GM19455 (cell line): ENCODE data around the gene AGPAT4.

ENCODE experiments used
- ATAC-seq: cut with Tn5 transposase; IDR thresholded peaks from one replicate; pipeline ENCODE4 v1.9.1; 2021; ENCODE audit not compliant: unreplicated experiment

AGPAT4 gene

GRCh38 chr6:161080263-161080970 lies 193.4 kb downstream of the AGPAT4 start:
- no peak for ATAC-seq
